HCT116 (cell line): ENCODE data around the gene SEPHS2. TPM values are rescaled to one million over a fixed set of nuclear protein-coding genes. Genes with fewer than 3 reads are reported as not detected.

Source experiments
- ATAC-seq: fragments of 200-7000 bp; cut with Tn5 transposase; 2 replicates; pipeline ENCODE4 v1.9.1; 2020; ENCODE audit warnings: mild to moderate bottlenecking, moderate library complexity
- BruUV-seq: library from RNA; stranded (reverse); fragments of 400-500 nt; replicated peaks from 2 replicates; lab custom pipeline; 2021; lab: Mats Ljungman, UMichigan
- CTCF ChIA-PET: fragments of 300-600 bp; sonication (Branson Sonifier 250); formaldehyde crosslinking; loops from one replicate; lab custom pipeline; 2021; ENCODE audit warnings: antibody characterized with exemption; lab: Charles Lee
- POLR2A ChIA-PET: fragments of 300-600, 350-600 bp; sonication (Branson Sonifier 250); formaldehyde crosslinking; loops from one replicate; lab custom pipeline; 2021; ENCODE audit warnings: antibody characterized with exemption; lab: Charles Lee
- RAD21 ChIA-PET, 2 experiments: fragments of 300-600 bp; sonication (Branson Sonifier 250); formaldehyde crosslinking; loops; one replicate each; lab custom pipeline; 2023; ENCODE audit warnings: low total read pairs in 2 of 2; ENCODE audit not compliant: uncharacterized antibody in 2 of 2, unreplicated experiment in 2 of 2, low non-redundant PET in 1 of 2; lab: Charles Lee
- DNase-seq: peaks from one replicate; pipeline ENCODE4 v3.0.0-alpha.2; 2010; ENCODE audit warnings: low read depth, low spot score
- H2AFZ ChIP-seq: fragments of 200-600 bp; shearing (Covaris generic), sonication (generic); 2 replicates; pipeline ENCODE4 v1.6.1; 2017; ENCODE audit warnings: low read depth, mixed run types, mixed read lengths, antibody characterized with exemption, low read length; ENCODE audit not compliant: poor library complexity, severe bottlenecking
- H3K27ac ChIP-seq: 2 replicates; pipeline ENCODE4 v1.5.1; 2012; ENCODE audit warnings: low read depth, low read length
- H3K27me3 ChIP-seq: fragments of 200-600 bp; sonication (generic); 2 replicates; pipeline ENCODE4 v1.6.1; 2016; ENCODE audit warnings: mixed run types, low read length, mixed read lengths; ENCODE audit not compliant: insufficient read depth
- H3K36me3 ChIP-seq, 2 experiments: fragments of 200-500 bp in 1 of 2; fragments of 200-600 bp in 1 of 2; sonication (Bioruptor generic) in 1 of 2; sonication (generic) in 1 of 2; 2 replicates each; pipeline versions ENCODE4 v1.5.1 to v1.6.1; 2014 to 2016; ENCODE audit warnings: low read length in 2 of 2, inconsistent platforms in 1 of 2, mixed read lengths in 1 of 2, mixed run types in 1 of 2; ENCODE audit not compliant: insufficient read depth in 2 of 2, control insufficient read depth in 1 of 2
- H3K4me1 ChIP-seq, 2 experiments: fragments of 200-600 bp in 1 of 2; sonication (generic) in 1 of 2; 2 replicates each; pipeline versions ENCODE4 v1.5.1 to v1.6.1; 2012 to 2017; ENCODE audit warnings: low read length in 2 of 2, inconsistent platforms in 1 of 2, mild to moderate bottlenecking in 1 of 2, mixed read lengths in 1 of 2, mixed run types in 1 of 2, moderate library complexity in 1 of 2; ENCODE audit not compliant: insufficient read depth in 2 of 2, control insufficient read depth in 1 of 2
- H3K4me2 ChIP-seq: fragments of 200-600 bp; sonication (generic); 2 replicates; pipeline ENCODE4 v1.6.1; 2017; ENCODE audit warnings: mixed run types, low read length, mixed read lengths
- H3K4me3 ChIP-seq, 2 experiments: fragments of 200-600 bp in 1 of 2; sonication (generic) in 1 of 2; replicated peaks in 1 of 2; 2 replicates each; pipeline ENCODE4 v1.5.1; 2011 to 2016; ENCODE audit warnings: low read length in 2 of 2, control low read depth in 1 of 2, low read depth in 1 of 2, mild to moderate bottlenecking in 1 of 2, mixed read lengths in 1 of 2, mixed run types in 1 of 2
- H3K79me2 ChIP-seq: fragments of 200-600 bp; sonication (generic); 2 replicates; pipeline ENCODE4 v1.6.1; 2017; ENCODE audit warnings: mild to moderate bottlenecking, mixed run types, low read length, moderate library complexity, mixed read lengths; ENCODE audit not compliant: insufficient read depth
- H3K9ac ChIP-seq: fragments of 200-600 bp; sonication (generic); 2 replicates; pipeline ENCODE4 v1.6.1; 2016; ENCODE audit warnings: low read length, mixed read lengths
- H3K9me2 ChIP-seq: fragments of 200-600 bp; sonication (generic), shearing (Covaris generic); 2 replicates; pipeline ENCODE4 v1.6.1; 2017; ENCODE audit warnings: mixed run types, mild to moderate bottlenecking, moderate library complexity; ENCODE audit not compliant: insufficient read depth
- H3K9me3 ChIP-seq, 2 experiments: fragments of 200-500 bp in 1 of 2; fragments of 200-600 bp in 1 of 2; sonication (Bioruptor generic) in 1 of 2; sonication (generic) in 1 of 2; 2 replicates each; pipeline ENCODE4 v1.6.1; 2014 to 2017; ENCODE audit warnings: low read length in 2 of 2, mixed read lengths in 2 of 2, inconsistent platforms in 1 of 2, low read depth in 1 of 2, mild to moderate bottlenecking in 1 of 2, mixed run types in 1 of 2, moderate library complexity in 1 of 2; ENCODE audit not compliant: control insufficient read depth in 1 of 2, insufficient read depth in 1 of 2
- H4K20me1 ChIP-seq: fragments of 200-600 bp; sonication (generic), shearing (Covaris generic); 2 replicates; pipeline ENCODE4 v1.6.1; 2017; ENCODE audit warnings: mixed run types, mild to moderate bottlenecking, moderate library complexity; ENCODE audit not compliant: insufficient read depth
- CEBPB ChIP-seq: IDR thresholded peaks from 2 replicates; pipeline ENCODE4 v1.6.1; 2012; ENCODE audit warnings: low read depth
- ELF1 ChIP-seq: IDR thresholded peaks from 2 replicates; pipeline ENCODE4 v1.6.1; 2012; ENCODE audit warnings: low read depth, borderline replicate concordance
- EZH2phosphoT487 ChIP-seq: fragments of 200-600 bp; IDR thresholded peaks from 2 replicates; pipeline ENCODE4 v1.6.1; 2018; ENCODE audit warnings: antibody characterized with exemption, borderline replicate concordance
- FOSL1 ChIP-seq: IDR thresholded peaks from 2 replicates; pipeline ENCODE4 v1.6.1; 2012; ENCODE audit warnings: low read depth
- POLR2A ChIP-seq: IDR thresholded peaks from 2 replicates; pipeline ENCODE4 v1.7.0; 2011; ENCODE audit warnings: borderline replicate concordance; ENCODE audit not compliant: insufficient read depth, insufficient read length; ENCODE audit errors: extremely low read depth
- POLR2AphosphoS5 ChIP-seq: IDR thresholded peaks from 2 replicates; pipeline ENCODE4 v1.6.1; 2011; ENCODE audit warnings: mild to moderate bottlenecking, low read depth, low read length, moderate library complexity
- RAD21 ChIP-seq: IDR thresholded peaks from 2 replicates; pipeline ENCODE4 v1.6.1; 2012; ENCODE audit warnings: low read depth, mild to moderate bottlenecking
- SRF ChIP-seq: IDR thresholded peaks from 2 replicates; pipeline ENCODE4 v1.6.1; 2012; ENCODE audit warnings: low read depth
- ZNF274 ChIP-seq: fragments of 200-500 bp; sonication (Bioruptor generic); IDR thresholded peaks from 2 replicates; pipeline ENCODE4 v1.6.1; 2014; ENCODE audit warnings: mild to moderate bottlenecking, low read depth, low read length, inconsistent platforms
- intact Hi-C: fragments of 100-400 bp; cut with micrococcal nuclease; formaldehyde crosslinking; loops from 2 replicates; pipeline ENCODE4 v1.10.0; 2022
- total RNA-seq: library from RNA; stranded (reverse); gene quantifications from one replicate; pipeline ENCODE4 v1.2.1, GENCODE V29; 2021; ENCODE audit not compliant: unreplicated experiment
- TF ChIP-seq, protein P1 (sequence below): IDR thresholded peaks from 2 replicates; pipeline ENCODE4 v1.6.1; 2011; ENCODE audit warnings: mild to moderate bottlenecking, low read length, moderate library complexity; ENCODE audit not compliant: insufficient replicate concordance; ENCODE audit errors: extremely low read depth
- TF ChIP-seq, protein P2 (sequence below): IDR thresholded peaks from 2 replicates; pipeline ENCODE4 v1.6.1; 2012

Gene SEPHS2
- total RNA-seq, 1 experiment from 2014 or later = 51.3 TPM

DNA sequence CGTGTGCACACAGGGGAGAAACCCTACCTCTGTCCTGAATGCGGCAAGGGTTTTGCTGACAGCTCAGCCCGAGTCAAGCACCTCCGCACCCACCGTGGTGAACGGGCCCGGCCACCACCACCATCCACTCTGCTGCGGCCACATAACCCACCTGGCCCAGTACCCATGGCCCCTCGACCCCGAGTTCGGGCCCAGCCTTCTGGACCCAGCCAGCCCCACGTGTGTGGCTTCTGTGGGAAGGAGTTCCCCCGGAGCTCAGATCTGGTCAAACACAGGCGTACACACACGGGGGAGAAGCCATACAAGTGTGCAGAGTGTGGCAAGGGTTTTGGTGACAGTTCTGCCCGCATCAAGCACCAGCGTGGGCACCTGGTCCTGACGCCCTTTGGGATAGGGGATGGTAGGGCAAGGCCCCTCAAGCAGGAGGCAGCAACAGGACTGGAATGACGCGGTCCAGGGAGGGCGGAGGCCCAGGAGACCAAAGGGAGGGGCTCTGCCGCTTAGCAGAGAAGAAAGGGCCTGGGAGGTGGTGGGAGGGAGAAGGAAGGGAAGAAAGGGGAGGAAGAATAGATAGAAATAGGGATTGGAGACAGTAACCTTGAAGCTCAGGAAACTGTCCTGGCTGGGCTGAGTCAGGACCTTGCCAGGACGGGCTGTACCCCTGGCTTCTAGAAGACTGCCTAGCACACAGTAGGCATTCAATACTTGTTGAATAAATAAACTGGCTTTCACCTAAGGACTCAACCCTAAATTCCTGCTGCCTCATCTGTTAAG is 46.8 kb downstream of the SEPHS2 start:
- TF ChIP-seq, protein P1, sequence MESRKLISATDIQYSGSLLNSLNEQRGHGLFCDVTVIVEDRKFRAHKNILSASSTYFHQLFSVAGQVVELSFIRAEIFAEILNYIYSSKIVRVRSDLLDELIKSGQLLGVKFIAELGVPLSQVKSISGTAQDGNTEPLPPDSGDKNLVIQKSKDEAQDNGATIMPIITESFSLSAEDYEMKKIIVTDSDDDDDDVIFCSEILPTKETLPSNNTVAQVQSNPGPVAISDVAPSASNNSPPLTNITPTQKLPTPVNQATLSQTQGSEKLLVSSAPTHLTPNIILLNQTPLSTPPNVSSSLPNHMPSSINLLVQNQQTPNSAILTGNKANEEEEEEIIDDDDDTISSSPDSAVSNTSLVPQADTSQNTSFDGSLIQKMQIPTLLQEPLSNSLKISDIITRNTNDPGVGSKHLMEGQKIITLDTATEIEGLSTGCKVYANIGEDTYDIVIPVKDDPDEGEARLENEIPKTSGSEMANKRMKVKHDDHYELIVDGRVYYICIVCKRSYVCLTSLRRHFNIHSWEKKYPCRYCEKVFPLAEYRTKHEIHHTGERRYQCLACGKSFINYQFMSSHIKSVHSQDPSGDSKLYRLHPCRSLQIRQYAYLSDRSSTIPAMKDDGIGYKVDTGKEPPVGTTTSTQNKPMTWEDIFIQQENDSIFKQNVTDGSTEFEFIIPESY = no peak
- no peak for TF ChIP-seq POLR2AphosphoS5
- no peak for TF ChIP-seq RAD21
- TF ChIP-seq ZNF274 = no peak
- TF ChIP-seq SRF = no peak
- no peak for TF ChIP-seq EZH2phosphoT487
- no peak for TF ChIP-seq ELF1
- TF ChIP-seq FOSL1 = no peak
- TF ChIP-seq, protein P2, sequence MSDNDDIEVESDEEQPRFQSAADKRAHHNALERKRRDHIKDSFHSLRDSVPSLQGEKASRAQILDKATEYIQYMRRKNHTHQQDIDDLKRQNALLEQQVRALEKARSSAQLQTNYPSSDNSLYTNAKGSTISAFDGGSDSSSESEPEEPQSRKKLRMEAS = no peak
- no peak for TF ChIP-seq POLR2A
- no peak for TF ChIP-seq CEBPB
- TF ChIP-seq, all 23 proteins: peak for 0
- Histone ChIP-seq H3K9me3 (no peaks in the 10 kb centered on the region), H3K9ac (no peak overlapping the region), H3K9me2 (no peaks in the 10 kb centered on the region), H2AFZ (no peak overlapping the region), H3K36me3 (peaks cover 2 to 18% of the 10 kb centered on the region in 2 experiments; a peak in 3 of 4 replicates), H3K79me2 (peaks cover 25% of the 10 kb centered on the region), H3K4me3 (no peak overlapping the region), H3K4me1 (peaks cover 34 to 58% of the 10 kb centered on the region in 2 experiments), H3K27ac (peak overlapping the region; percentile 72), H4K20me1 (no peaks in the 10 kb centered on the region), H3K4me2 (no peak overlapping the region), H3K27me3 (no peaks in the 10 kb centered on the region)
- no peak for DNase-seq
- CTCF ChIA-PET = no interaction called here
- RAD21 ChIA-PET = no interaction called here
- no peak for ATAC-seq
- BruUV-seq = no TSS peak
- intact Hi-C loops = no loop called here
- POLR2A ChIA-PET = interaction anchor here (2.0 kb wide), 1 partner anchor 28 kb away, joined by 7 read pairs; the partner anchor contains the start of gene TBC1D10B
